Middle frontal gyrus (tissue), 1 donor: ENCODE results near the gene CLEC11A.
A peak's percentile ranks its signal among the peaks of the same experiment; 100 is the strongest.

ENCODE experiments used
- DNase-seq: peaks from one replicate; pipeline ENCODE4 v3.0.0-alpha.2; 2015; ENCODE audit warnings: low spot score; ENCODE audit errors: extremely low spot score

CLEC11A gene

DNA sequence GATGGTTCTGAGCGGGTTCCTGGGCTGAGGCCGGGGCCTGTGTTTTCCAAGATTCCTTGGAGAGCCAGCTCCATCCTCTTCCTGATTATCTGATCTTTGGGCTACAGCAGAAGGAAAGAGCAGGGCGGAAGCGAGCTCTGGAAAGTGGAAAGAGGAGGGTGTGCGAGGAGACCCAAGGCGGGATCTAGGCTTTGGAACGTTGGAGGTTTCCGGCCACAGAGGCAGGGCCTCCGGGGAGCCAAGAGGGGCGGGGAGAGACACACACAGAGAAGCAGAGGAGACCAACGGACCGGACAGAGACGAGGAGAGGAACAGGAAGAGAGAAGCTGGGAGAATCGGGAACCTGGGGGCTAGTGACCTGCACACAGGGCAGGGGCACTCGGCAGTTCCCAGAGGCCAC, at the start of gene CLEC11A:
Gene CLEC11A, plus strand, starts transcription at position 296 of the 400 bp plus-strand sequence. CDS start 162 bp downstream, outside the sequence.
- no peak for DNase-seq

DNA sequence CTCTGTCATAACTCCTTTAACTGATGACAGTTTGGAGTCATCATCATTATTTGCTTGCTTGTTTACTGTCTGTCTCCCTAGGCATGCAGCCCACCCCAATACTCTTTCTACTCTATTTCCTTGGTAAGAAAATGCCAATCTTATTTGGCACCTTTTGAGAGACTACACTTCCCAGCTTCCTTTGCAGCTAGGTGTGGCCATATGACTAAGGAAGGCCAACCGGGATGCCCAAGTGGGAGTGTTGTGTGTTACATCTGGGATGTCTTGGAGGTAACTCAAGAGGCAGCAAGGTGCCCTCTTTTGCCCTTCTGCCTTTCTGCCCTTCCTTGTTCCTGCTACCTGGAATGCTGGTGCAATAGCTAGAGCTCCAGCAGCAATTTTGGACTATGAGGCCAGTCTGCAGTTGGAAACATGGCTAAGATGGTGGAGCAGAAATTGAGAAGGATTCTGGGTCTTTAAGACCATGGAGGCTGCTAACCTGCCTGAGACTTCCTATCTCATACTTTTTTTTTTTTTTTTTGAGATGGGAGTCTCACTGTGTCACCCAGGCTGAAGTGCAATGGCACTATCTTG, 46.5 kb upstream of the CLEC11A start:
- DNase-seq = no peak

DNA sequence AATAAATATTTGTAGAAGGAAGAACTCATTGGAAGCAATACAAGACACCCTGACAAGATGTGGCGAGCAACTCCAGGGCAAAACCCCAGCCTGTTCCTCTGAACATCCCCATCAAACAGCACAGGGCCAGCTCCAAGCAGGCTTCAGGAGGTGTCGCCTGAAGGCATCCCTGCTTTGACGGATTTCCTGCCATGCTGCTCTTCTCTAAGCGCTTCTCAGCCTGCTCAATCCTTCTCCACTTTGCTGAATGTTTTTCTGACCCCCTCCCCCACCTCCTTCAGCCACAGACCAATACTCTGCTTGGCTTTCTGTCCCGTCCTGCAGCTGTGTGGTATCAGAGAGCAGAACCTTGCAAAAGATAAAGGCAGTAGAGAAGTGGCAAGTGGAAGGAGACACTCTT, 45.5 kb upstream of the CLEC11A start:
- DNase-seq = no peak

GRCh38 chr19:50678323-50678722, 44.8 kb upstream of the CLEC11A start:
- DNase-seq = no peak

GRCh38 chr19:50679177-50680125, 43.7 kb upstream of the CLEC11A start:
- peak; percentile 81 for DNase-seq

DNA sequence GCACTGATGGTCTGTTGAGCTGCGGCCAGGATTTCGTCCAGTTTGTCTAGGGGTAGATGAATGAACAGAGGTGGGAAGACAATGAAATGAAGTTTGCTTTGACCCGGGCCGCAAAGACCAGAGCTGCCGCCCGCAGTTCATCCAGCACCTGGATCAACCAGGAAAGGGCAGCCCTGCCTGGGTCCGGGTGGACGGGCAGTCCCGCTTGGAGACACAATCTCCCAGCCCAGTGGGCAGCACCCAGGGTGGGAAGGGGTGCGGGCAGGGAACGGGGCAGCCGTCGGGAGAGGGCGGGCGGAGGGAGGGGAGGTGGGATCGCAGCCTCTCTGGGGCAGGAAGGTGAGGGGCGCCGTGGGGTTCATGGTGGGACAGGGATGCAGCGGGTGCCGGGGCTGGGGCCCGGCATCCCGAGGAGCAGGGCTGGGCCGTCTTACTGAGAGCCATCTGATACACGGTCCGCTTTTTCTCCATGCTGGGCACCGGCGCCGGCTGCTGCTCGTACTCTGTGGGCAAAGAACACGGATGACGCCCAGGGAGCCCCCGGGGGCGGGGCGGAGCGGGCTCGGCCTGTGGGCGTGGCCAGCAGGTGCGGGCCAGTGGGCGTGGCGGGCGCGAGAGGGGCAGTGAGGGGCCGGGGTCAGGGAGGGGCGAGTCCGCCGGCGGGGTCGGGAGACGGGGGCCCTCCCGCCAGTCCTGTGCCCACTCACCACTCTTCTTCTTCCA, 36.7 kb upstream of the CLEC11A start:
- no peak for DNase-seq

- no peak for DNase-seq
These were observed 34.4 kb upstream of the CLEC11A start for GRCh38 chr19:50688766-50689165.

DNA sequence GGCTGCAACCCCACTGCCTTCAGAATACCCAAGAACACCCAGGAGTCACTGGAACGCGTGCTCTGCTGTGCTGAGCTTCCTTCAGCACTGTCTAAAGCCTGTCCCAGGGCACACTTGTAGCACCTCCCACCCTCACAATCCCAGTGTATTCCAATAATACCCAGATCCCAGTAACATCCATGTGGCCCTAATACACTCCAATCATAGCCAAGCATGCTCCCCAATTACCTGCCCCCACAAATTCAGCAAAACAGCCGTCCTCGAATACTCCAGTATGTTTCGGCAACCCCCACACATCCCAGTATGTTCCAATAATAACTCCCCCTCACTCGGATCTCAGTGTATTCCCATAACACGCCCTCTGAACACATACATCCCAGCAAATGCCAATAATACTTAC, 32.7 kb upstream of the CLEC11A start:
- no peak for DNase-seq

DNA sequence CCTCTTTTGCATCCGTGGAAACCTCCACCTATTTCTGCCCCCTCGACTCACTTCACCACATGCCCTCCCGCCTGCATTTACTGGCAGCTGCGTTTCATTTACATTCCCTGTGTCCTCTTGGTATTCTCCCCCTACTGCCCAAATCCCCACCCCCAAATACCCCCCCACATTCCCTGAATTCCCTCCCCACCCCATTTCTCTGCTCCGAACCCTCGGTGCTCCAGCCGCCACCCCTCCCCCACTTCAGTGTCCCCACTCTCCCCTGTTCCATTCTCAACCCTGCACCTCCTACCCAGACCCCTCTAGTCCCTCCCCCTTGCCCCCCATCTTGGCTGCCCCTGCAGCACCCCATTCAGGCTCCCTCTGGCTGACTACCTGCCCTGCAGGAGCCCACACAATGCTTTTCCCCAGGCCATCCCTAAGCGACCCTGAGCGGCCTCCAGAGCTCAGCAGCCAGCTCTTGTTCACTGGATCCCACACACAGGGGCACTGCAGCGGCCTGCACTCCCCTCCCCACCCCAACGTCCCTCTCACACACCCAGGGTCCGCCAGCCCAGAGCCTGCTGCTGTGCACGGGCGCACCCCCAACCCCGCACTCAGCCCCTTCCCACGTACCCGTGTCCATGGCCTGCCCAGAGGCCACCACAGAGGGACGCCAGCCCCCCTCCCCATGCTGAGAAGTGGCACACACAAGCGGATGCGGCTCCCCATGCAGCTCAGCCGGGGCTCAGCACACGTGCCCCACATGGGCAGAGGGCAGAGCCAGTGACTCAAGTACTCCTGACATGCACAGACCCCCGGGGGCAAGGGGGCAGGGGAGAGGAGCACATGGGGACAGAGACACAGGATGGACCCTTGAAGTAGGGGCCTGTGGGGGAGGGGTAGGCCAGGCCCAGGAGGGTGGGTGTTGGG, 29.8 kb upstream of the CLEC11A start:
- no peak for DNase-seq

DNA sequence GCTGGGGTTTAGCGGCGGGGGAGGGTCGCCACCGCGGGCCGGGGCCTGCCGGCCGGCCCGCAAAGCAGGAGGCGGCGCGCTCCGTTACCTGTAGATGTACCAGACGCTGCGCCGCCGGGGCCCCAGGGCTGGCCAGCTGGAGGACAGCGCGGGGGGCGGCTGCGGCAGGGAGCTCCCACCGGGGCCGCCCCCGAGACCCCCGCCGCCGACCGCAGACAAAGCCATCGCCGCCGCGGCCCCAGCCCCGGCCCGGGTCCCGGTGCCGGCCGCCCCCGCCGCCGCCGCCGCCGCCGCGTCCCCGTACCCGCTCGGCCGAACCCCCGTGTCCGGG, 28.4 kb upstream of the CLEC11A start:
- DNase-seq = no peak

DNA sequence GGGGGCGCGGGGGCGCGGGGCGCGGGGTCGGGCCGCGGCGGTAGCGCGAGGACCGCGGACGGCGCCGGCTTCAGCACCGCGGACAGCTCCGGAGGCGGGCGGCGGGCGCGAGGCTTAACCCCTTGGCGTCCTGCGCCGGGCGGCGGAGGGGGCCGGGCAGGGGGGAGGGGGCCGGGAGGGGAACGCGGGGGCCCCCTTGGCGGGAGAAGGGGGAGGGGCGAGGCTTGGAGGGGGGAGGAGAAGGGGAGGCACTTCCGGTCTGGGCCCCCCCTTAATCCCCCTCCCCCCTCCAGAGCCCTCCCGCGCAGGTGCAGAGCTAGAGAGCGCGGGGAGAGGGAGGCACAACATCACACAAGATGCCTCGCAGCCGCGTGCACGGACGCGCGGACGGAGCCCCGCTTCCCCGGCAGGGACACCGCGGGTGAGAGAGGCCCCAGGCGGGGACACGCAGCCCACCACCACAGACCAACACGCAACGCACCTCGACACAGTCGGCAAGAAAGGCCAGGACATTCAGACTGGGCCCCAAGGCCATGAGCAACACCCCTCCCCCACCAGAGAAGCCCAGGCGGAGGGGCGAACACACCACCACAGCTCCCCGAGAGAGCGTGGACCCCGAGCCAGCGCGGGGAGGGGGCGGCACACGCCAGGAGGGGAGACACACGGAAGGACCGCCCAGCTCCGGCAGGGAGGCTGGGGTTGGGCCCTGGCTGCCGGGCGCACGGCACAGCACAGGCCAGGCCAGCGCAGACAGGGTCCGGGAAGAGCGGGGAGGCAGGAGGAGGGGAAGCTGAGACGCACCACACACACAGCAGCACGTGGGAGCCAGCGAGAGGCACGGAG, 27.7 kb upstream of the CLEC11A start:
- DNase-seq = no peak

GRCh38 chr19:50696094-50696483, 27.1 kb upstream of the CLEC11A start:
- DNase-seq = no peak

- no peak for DNase-seq
These were observed 25.6 kb upstream of the CLEC11A start for GRCh38 chr19:50697414-50698124.

DNA sequence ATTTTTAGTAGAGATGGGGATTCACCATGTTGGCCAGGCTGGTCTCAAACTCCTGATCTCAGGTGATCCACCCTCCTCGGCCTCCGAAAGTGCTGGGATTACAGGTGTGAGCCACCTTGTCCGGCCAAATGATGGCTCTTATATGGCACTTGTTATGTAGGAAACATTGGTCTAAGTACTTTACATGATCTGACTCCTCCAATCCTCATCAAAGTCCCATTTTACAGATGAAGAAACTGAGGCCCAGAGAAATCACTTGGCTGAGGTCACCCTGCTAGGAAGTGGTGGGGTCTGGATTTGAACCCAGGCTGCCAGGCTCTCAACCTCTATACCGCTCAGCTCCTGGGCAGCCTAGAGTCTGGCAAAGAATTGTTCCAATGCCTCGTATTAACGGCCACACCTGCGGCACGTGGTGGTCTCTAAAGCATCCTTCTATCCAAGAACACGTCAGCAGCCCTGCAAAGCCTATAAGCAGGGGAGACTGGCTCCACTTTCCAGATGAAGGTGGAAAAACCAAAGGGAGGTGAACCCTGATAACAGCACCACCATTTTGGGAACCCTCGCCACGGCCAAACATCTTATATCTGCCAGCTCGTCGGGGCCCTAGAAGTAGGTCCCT, 21.7 kb upstream of the CLEC11A start:
- DNase-seq = no peak

DNA sequence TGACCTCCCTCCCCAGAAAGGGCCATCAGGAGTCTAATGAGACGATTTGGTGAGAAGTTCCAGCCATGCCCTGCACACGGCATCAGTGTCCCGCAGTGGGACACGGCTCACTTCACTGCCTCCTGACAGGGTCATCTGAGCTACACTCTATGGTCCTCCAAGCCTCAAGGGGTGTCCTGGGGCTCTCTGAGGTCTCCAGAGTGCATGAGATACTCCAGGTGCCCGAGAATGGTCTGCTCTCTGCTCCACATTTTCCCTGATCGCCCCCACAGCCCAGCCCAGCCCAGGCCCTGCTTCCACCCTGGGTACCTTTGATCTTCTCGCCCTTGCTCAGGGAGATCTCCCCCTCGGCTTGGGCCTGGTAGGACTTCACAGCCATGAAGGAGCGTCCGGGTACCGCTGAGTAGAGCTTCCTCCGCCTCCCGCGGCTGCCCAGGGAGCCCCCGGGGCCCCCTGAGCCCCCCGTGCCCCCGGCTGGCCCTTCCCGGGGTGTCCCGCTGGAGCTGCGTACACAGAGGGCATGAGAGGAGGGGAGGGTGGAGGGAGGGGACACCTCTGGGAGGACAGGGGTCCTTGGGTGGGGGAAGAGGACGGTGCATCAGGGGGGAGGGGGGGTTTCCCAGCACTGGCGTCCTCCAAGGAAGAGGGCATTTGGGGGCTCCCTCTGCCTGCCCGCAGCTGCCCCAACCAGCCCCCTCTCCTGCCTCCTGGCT, 20.9 kb upstream of the CLEC11A start:
- no peak for DNase-seq

DNA sequence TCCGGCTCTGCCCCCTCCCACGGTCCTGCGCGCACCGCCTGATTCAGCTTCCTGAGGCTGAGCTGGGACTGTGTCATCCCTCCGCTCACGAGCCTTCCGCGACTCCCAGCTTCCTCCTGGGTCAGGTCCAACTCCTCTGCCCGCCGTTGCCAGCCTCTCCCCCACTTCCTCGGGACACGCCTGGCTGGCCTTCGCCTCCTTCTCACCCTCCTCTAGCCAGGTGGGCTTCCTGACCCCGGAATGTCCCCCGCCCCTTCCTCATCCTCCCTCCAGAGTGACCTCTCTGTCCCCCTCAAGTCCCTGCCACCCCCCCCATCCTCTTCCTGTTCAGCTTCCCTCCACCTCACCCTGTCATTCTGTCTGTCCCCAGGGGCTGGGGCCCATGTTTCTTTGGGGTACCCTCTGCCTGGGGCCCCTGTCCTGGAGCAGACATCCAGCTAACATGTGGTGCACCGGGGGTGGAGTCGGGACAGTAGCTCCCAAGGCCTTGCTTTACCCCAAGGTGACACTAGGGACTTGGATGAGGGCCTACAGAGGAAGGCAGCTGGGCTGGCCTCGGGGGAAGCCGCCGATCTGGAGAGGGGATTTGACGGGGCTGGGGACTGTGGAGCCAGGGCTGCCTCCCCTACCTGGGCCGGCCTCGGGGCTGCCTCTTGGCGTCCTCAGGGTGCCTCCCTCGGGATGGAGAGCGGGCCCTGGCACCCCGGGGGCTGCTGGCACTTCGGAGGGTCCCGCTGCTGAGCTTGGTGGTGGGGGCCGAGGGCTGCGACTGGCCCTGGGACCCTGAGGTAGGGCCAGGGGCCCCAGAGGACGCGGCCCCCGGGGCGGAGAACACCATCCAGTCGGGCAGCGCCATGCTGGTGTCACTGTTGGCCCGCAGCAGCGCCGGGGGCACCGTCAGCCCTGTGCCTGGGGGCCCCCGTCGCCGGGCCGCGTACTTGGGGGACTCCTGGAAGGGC, 20.0 kb upstream of the CLEC11A start:
- no peak for DNase-seq
